H1 (cell line): ENCODE measurements around the gene REG4. TPM values are rescaled to one million over a fixed set of nuclear protein-coding genes. Genes with fewer than 3 reads are reported as not detected.

Experiments used
- CHD7 ChIP-seq: fragments of 300-600 bp; sonication (generic); IDR thresholded peaks from 2 replicates; pipeline ENCODE4 v1.7.1; 2012; ENCODE audit warnings: low read length, moderate library complexity, mild to moderate bottlenecking, inconsistent platforms; ENCODE audit not compliant: insufficient replicate concordance
- HDAC6 ChIP-seq: IDR thresholded peaks from one replicate; pipeline ENCODE4 v1.7.1; 2012; ENCODE audit warnings: low read depth, mild to moderate bottlenecking, inconsistent platforms, low read length, moderate library complexity
- MAFK ChIP-seq: IDR thresholded peaks from 2 replicates; pipeline ENCODE4 v1.6.1; 2012; ENCODE audit warnings: low read depth, mild to moderate bottlenecking, improper control_type of control experiment, low read length
- SIRT6 ChIP-seq: IDR thresholded peaks from one replicate; pipeline ENCODE4 v1.7.1; 2012; ENCODE audit warnings: low read length, inconsistent platforms
- TEAD4 ChIP-seq: IDR thresholded peaks from 2 replicates; pipeline ENCODE4 v1.6.1; 2012; ENCODE audit warnings: low read depth, low read length, inconsistent platforms, mixed read lengths
- polyA plus RNA-seq, 7 experiments: library from polyadenylated mRNA; depleted of rRNA in 3 of 7; stranded (reverse) in 5 of 7; unstranded in 2 of 7; fragments of >200 nt in 5 of 7; fragments of 200-250 nt in 2 of 7; gene quantifications; 1 replicate in 5 of 7; 2 replicates in 1 of 7; 4 replicates in 1 of 7; pipeline versions ENCODE4 v1.2.1 to v1.2.3, GENCODE V29; 2011 to 2013; ENCODE audit warnings: missing spikeins in 2 of 7, mixed read lengths in 2 of 7
- total RNA-seq: library from RNA; stranded (reverse); fragmentation: NEBNext Ultra II Directional; extraction: Animal tissue kit (Norgen Biotek cat#: 25700); gene quantifications from 2 replicates; pipeline ENCODE4 v1.2.1, GENCODE V29; 2021

The REG4 gene
- total and polyA plus RNA-seq, 2 of the 8 experiments (the other 6 are each of a cell fraction or from before 2014, with no cell fraction given), result not detected

DNA sequence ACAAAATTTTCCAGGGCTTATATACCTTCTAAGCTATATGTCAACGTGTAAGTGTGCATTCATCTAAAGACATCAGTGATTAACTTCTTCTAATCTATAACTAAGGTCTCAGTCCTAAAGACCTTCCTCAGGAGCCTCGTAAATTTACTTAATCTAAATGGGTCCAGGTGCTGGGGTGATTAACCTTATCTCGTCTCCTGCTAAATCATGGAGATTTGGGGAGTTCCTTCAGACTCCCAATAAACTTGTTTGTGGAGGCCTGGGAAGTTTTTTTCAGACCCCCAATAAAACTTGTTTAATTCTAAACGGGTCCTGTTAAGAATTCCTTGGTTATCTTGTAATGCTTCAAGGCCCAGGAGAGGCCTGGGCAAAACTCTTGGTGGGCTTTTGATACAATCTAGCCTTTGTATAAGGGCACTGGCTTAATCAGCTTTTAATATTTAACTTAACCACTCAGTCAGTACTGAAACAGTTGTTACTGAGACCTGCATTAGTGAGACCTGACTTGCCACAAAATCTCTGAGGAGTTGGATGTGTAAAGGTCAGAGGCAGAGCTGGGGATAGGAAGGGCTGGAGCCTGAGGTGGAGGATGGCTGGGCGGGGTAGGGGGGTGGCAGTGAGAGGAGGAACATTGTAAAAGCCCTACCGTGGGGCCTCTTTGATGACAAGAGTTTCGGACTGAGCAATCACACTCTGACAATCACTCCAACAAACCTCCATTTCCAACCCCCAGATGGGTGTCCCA is 36.3 kb downstream of the REG4 start (continued):
- no peak for TF ChIP-seq CHD7
- TF ChIP-seq SIRT6, result no peak
- no peak for TF ChIP-seq MAFK
- TF ChIP-seq TEAD4, result no peak
- TF ChIP-seq HDAC6, result no peak
- TF ChIP-seq, all 59 proteins: peak for 0
